ENCODE measurements around the gene BBS2.

BBS2 gene

DNA sequence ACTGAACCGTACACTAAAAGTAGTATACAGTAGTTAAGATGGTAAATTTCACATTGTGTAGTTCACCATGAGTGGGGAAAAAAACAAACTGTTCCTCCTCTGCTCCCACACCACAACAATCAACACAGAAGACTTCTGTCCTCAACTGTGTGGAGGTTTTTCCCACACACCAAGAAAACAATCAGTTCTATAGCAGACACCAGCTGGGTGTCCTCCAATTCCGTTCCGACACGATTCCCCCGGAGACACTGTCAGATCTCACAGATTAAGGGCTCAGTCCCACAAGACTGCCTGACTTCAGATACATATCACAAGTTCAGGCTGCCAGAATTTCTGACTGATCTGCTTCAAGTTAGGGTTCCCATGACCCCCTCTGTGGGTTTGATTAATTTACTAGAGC, 31.8 kb downstream of the BBS2 start:
- TF ChIP-seq, protein P1, sequence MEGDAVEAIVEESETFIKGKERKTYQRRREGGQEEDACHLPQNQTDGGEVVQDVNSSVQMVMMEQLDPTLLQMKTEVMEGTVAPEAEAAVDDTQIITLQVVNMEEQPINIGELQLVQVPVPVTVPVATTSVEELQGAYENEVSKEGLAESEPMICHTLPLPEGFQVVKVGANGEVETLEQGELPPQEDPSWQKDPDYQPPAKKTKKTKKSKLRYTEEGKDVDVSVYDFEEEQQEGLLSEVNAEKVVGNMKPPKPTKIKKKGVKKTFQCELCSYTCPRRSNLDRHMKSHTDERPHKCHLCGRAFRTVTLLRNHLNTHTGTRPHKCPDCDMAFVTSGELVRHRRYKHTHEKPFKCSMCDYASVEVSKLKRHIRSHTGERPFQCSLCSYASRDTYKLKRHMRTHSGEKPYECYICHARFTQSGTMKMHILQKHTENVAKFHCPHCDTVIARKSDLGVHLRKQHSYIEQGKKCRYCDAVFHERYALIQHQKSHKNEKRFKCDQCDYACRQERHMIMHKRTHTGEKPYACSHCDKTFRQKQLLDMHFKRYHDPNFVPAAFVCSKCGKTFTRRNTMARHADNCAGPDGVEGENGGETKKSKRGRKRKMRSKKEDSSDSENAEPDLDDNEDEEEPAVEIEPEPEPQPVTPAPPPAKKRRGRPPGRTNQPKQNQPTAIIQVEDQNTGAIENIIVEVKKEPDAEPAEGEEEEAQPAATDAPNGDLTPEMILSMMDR (IDR thresholded peaks at IDR 0.05; ENCODE audit: insufficient read depth, low read depth, low read length, missing control alignments) = no peak
- H3K4me3 ChIP-seq (ENCODE audit: low read length) = no peak overlapping the region
- no peak for DNase-seq (ENCODE audit: low read depth)

DNA sequence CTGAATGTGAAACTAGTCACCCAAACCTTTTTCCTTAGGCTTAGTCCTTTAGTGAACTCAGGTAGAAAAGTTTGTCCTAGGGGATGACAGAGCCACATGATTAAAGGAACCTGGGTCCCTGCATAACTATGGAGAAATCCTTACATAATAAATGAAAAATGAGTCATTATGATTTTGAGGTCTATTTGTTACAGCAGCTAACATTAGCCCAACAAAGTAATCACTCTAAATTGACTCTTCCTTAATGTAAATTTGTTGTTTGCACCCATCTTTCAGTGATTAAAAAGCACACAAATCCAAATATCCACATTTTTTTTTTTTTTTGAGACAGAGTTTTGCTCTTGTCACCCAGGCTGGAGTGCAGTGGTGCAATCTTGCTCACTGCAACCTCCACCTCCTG, 36.4 kb downstream of the BBS2 start:
- TF ChIP-seq, protein P1 (IDR thresholded peaks at IDR 0.05; ENCODE audit: insufficient read depth, low read depth, low read length, missing control alignments) = no peak
- H3K4me3 ChIP-seq (ENCODE audit: low read length) = no peak overlapping the region
- DNase-seq (ENCODE audit: low read depth) = no peak

DNA sequence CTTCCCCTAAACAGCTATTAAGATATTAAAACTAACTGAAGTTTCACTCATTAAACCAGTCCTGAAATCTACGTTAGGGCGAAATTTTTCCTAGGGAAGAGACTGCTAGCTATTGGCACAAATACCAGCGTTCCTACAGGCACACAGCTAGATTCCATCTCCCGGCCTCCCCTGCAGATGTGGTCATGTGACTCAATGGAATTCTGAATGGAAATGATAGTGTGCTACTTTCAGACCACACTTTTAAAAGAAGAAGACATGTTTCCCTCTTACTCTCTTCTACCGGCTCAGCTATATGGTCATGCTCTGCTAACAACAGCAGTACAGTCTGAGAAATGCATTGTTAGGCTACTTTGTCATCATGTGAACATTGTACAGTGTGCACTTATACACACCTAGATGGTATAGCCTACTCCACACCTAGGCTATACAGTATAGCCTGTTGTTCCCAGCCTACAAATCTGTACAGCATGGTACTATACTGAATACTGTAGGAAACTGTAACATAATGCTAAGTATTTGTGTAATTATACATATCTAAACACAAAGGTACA, 37.1 kb downstream of the BBS2 start:
- no peak for DNase-seq (ENCODE audit: low read depth)
- no peak overlapping the region for H3K4me3 ChIP-seq (ENCODE audit: low read length)
- TF ChIP-seq, protein P1 (IDR thresholded peaks at IDR 0.05; ENCODE audit: insufficient read depth, low read depth, low read length, missing control alignments) = no peak

DNA sequence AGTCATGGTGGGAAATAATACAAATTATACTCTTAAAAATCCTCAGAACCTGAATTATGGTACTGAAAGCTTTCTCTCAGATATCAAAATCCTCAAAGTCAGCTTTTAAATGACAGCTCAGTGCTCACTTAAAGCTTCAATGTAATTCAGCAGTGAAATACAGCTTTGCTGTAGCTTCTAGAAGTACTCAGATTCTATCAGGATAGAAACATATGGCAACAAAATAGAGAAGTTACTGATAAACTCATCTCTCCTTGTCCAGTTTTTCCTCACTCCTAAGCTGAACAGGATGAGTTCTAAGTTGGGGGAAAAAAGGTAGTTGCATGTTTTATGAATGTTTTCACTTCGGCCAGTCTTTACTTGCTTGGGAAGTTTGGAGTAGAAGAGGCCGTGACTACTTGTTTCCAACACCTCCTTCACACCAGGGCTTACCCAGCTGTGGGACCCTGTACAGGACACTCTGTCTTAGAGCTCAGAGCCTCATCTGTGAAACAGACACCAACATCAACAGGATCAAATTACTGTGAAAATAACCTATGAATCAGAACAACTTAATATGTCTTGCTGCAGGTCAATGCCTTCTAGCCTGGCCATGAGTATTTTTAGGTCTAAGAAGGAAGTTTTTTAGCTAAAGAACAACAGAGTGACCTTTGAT, 38.2 kb downstream of the BBS2 start:
- TF ChIP-seq, protein P1 (IDR thresholded peaks at IDR 0.05; ENCODE audit: insufficient read depth, low read depth, low read length, missing control alignments) = no peak
- no peak for DNase-seq (ENCODE audit: low read depth)
- H3K4me3 ChIP-seq (ENCODE audit: low read length) = no peak overlapping the region

DNA sequence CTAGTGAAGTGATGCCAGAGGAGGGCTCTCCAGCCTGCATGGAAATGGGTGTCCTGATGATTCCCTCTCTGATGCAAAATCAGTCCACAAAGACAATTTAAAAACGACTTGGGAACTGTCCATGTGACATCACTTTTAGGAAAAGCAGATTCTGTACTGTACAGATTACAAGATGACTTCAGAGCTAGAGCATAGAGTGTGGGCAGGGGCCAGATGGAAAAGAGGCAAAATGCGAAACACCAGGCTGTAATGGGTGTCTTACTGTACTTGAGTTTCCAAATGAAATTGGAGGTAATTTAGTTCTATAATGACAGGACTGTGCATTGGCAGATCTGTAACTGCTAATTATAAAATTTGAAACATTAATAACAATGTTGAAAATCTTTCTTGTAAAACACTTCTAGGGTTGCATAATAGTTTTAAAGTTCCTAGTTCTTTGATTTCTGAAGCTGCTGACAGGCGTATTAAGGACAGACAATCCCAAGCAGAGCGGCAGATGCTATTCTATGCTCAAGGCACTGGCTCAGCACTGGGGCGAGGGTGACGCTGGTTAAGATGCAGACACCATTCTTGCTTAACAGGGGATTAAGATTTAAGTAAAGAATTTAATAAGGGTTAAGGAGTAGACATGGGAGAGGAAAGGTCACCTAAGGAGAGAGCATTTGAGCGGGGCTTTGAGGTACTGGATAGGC, 38.9 kb downstream of the BBS2 start:
- no peak for DNase-seq (ENCODE audit: low read depth)

DNA sequence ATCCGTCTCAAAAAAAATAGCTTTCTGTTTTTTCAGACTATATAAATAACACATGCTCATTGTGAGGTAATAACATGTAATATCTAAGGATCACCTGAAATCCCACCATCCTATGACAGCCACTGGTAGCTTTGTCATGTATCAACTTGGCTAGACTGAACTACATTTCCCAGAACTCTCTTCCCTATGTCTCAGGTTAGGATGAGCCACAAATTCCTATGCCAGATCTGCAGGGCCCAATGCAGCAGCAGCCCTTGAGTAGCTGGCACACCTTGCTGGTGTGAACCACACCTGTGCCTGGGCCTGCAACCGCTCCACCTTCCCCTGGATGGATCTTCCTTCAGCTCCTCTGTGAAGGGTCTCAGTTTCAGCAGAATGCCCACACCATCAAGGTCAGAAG, 40.4 kb downstream of the BBS2 start:
- TF ChIP-seq, protein P1 (IDR thresholded peaks at IDR 0.05; ENCODE audit: insufficient read depth, low read depth, low read length, missing control alignments) = no peak
- no peak overlapping the region for H3K4me3 ChIP-seq (ENCODE audit: low read length)

More for the DNA sequence above, 38.9 kb downstream of the BBS2 start:
- H3K4me3 ChIP-seq (ENCODE audit: low read length) = no peak overlapping the region
- TF ChIP-seq, protein P1 (IDR thresholded peaks at IDR 0.05; ENCODE audit: insufficient read depth, low read depth, low read length, missing control alignments) = no peak

More for the DNA sequence above, 40.4 kb downstream of the BBS2 start:
- DNase-seq (ENCODE audit: low read depth) = peak; percentile 9

Measured in epithelial cell of esophagus (primary cell).